Measurements from ENCODE around the gene HOXD1. TPM values are rescaled to one million over a fixed set of nuclear protein-coding genes. Genes with fewer than 3 reads are reported as not detected.

The HOXD1 gene
- total RNA-seq, 3 donors from 2014 or later: not detected

- Mint-ChIP-seq H3K27me3 (ENCODE audit: low read depth) (peaks cover 83% of the 10 kb centered on the region), H3K4me1 (ENCODE audit: low read depth) (peaks cover 6% of the 10 kb centered on the region), H3K36me3 (ENCODE audit: insufficient read depth) (no peaks in the 10 kb centered on the region), H3K9me3 (no peaks in the 10 kb centered on the region), H3K4me3 (no peak overlapping the region)
- ATAC-seq: peak; percentile 28 to 52
- DNase-seq: no peak
Measured at GRCh38 chr2:176178038-176178756, 10.3 kb upstream of the HOXD1 start.

GRCh38 chr2:176178757-176179295, 9.6 kb upstream of the HOXD1 start:
- no peak overlapping the region for H3K4me3 Mint-ChIP-seq
- peaks cover 84% of the 10 kb centered on the region for H3K27me3 Mint-ChIP-seq (ENCODE audit: low read depth)
- no peak for DNase-seq
- H3K9me3 Mint-ChIP-seq: no peaks in the 10 kb centered on the region
- ATAC-seq: no peak
- H3K36me3 Mint-ChIP-seq (ENCODE audit: insufficient read depth): no peaks in the 10 kb centered on the region
- H3K4me1 Mint-ChIP-seq (ENCODE audit: low read depth): peaks cover 5% of the 10 kb centered on the region

- H3K4me3 Mint-ChIP-seq: no peak overlapping the region
- DNase-seq (no peak), ATAC-seq (no peak)
- no peaks in the 10 kb centered on the region for H3K9me3 Mint-ChIP-seq
- H3K4me1 Mint-ChIP-seq (ENCODE audit: low read depth): no peaks in the 10 kb centered on the region
- H3K27me3 Mint-ChIP-seq (ENCODE audit: low read depth): peaks cover 77% of the 10 kb centered on the region
- no peaks in the 10 kb centered on the region for H3K36me3 Mint-ChIP-seq (ENCODE audit: insufficient read depth)
Measured at GRCh38 chr2:176181551-176181950, 6.9 kb upstream of the HOXD1 start.

DNA sequence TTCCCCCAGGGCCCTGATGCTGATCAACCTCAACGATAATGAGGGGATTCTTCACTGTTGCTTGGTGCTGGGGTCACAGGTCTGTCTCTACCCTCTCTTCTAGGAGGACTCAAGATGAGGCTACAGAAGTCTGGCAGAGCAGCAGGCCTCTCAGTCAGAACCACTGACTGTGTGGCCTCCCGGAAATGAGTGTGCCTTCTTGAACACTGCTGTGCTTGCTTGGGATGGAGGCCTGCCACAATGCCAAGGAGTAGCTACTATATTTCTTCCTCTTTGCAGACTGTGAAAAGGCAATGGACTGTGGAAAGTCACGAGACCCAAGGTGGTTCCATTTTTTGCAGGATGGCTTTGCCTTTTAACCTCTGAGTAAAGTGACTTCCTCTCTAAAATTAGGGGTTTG, 5.8 kb upstream of the HOXD1 start:
- no peak for DNase-seq
- H3K9me3 Mint-ChIP-seq: no peaks in the 10 kb centered on the region
- peaks cover 77% of the 10 kb centered on the region for H3K27me3 Mint-ChIP-seq (ENCODE audit: low read depth)
- H3K4me1 Mint-ChIP-seq (ENCODE audit: low read depth): peaks cover 5% of the 10 kb centered on the region
- H3K36me3 Mint-ChIP-seq (ENCODE audit: insufficient read depth): no peaks in the 10 kb centered on the region
- no peak overlapping the region for H3K4me3 Mint-ChIP-seq
- no peak for ATAC-seq

DNA sequence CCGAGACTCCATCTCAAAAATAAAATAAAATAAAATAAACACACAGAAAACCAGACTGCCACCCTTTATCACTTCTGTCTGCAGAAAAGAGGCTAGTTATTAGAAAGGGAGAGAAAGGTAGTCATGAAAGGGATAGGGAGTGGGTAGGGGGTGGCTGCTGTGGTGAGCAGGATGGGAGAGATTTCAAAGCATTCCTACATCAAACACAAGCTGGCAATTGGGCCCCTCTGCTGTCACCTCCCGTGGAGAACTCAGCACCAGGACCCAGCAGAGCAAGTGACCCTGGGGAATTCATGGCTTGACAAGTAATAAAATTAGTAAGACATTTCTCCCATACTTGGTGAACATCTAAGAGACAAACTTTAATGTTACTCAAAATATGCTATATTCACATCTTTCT, 3.7 kb upstream of the HOXD1 start:
- ATAC-seq (no peak), DNase-seq (no peak)
- H3K9me3 Mint-ChIP-seq: no peaks in the 10 kb centered on the region
- no peaks in the 10 kb centered on the region for H3K36me3 Mint-ChIP-seq (ENCODE audit: insufficient read depth)
- no peak overlapping the region for H3K4me3 Mint-ChIP-seq
- peaks cover 71% of the 10 kb centered on the region for H3K27me3 Mint-ChIP-seq (ENCODE audit: low read depth)
- peaks cover 16% of the 10 kb centered on the region for H3K4me1 Mint-ChIP-seq (ENCODE audit: low read depth)

GRCh38 chr2:176186024-176186423, 2.4 kb upstream of the HOXD1 start:
- Mint-ChIP-seq H3K9me3 (no peaks in the 10 kb centered on the region), H3K4me1 (ENCODE audit: low read depth) (peaks cover 18% of the 10 kb centered on the region), H3K36me3 (ENCODE audit: insufficient read depth) (no peaks in the 10 kb centered on the region), H3K4me3 (no peak overlapping the region), H3K27me3 (ENCODE audit: low read depth) (peaks cover 70% of the 10 kb centered on the region)
- DNase-seq (no peak), ATAC-seq (no peak)

- DNase-seq (no peak), ATAC-seq (peak in 1 of 2 donors; percentile 29)
- peaks cover 73% of the 10 kb centered on the region for H3K27me3 Mint-ChIP-seq (ENCODE audit: low read depth)
- peaks cover 18% of the 10 kb centered on the region for H3K4me1 Mint-ChIP-seq (ENCODE audit: low read depth)
- peak overlapping the region; percentile 80 for H3K4me3 Mint-ChIP-seq
- no peaks in the 10 kb centered on the region for H3K36me3 Mint-ChIP-seq (ENCODE audit: insufficient read depth)
- no peaks in the 10 kb centered on the region for H3K9me3 Mint-ChIP-seq
Measured at GRCh38 chr2:176187200-176187898, 1.1 kb upstream of the HOXD1 start.

DNA sequence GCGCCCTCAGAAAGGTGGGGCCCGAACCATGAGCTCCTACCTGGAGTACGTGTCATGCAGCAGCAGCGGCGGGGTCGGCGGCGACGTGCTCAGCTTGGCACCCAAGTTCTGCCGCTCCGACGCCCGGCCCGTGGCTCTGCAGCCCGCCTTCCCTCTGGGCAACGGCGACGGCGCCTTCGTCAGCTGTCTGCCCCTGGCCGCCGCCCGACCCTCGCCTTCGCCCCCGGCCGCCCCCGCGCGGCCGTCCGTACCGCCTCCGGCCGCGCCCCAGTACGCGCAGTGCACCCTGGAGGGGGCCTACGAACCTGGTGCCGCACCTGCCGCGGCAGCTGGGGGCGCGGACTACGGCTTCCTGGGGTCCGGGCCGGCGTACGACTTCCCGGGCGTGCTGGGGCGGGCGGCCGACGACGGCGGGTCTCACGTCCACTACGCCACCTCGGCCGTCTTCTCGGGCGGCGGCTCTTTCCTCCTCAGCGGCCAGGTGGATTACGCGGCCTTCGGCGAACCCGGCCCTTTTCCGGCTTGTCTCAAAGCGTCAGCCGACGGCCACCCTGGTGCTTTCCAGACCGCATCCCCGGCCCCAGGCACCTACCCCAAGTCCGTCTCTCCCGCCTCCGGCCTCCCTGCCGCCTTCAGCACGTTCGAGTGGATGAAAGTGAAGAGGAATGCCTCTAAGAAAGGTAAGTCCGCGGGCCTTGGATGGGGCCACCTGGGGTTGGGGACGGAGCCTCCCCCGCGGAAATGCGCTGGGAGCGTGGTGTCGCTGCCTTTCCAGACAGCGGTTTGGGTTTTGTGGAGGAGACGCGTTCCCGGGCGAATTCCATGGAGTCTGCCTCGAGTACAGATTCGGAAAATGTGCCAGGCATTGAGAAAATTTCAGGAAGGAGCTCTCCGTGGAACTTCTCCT, 559 bp downstream of the HOXD1 start:
- DNase-seq (no peak), ATAC-seq (peak; percentile 45 to 55)
- peaks cover 73% of the 10 kb centered on the region for H3K27me3 Mint-ChIP-seq (ENCODE audit: low read depth)
- H3K36me3 Mint-ChIP-seq (ENCODE audit: insufficient read depth): no peaks in the 10 kb centered on the region
- no peaks in the 10 kb centered on the region for H3K9me3 Mint-ChIP-seq
- H3K4me3 Mint-ChIP-seq: peak overlapping the region; percentile 60
- H3K4me1 Mint-ChIP-seq (ENCODE audit: low read depth): peaks cover 18% of the 10 kb centered on the region

DNA sequence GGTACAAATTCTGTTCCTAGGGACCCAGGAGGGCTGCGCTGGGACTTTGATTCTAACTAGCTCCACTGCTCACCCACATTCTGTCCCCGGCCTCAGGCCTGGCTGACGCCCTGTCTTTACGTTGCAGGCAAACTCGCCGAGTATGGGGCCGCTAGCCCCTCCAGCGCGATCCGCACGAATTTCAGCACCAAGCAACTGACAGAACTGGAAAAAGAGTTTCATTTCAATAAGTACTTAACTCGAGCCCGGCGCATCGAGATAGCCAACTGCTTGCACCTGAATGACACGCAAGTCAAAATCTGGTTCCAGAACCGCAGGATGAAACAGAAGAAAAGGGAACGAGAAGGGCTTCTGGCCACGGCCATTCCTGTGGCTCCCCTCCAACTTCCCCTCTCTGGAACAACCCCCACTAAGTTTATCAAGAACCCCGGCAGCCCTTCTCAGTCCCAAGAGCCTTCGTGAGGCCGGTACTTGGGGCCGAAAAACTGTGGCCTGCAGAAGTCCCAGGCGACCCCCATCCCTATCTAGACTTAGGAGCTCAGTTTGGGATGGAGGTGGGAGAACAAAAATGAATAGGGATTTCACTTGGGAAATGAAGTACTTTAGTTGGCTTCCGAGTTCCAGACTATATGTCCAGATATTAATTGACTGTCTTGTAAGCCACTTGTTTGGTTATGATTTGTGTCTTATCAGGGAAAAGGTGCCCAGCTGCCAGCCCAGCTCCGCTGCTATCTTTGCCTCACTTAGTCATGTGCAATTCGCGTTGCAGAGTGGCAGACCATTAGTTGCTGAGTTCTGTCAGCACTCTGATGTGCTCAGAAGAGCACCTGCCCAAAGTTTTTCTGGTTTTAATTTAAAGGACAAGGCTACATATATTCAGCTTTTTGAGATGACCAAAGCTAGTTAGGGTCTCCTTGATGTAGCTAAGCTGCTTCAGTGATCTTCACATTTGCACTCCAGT, 1.5 kb downstream of the HOXD1 start:
- DNase-seq (no peak), ATAC-seq (no peak)
- Mint-ChIP-seq H3K9me3 (no peaks in the 10 kb centered on the region), H3K4me3 (peak overlapping the region; percentile 60), H3K27me3 (ENCODE audit: low read depth) (peaks cover 71% of the 10 kb centered on the region), H3K4me1 (ENCODE audit: low read depth) (peaks cover 18% of the 10 kb centered on the region), H3K36me3 (ENCODE audit: insufficient read depth) (no peaks in the 10 kb centered on the region)

- H3K9me3 Mint-ChIP-seq: no peaks in the 10 kb centered on the region
- ATAC-seq (no peak), DNase-seq (no peak)
- no peaks in the 10 kb centered on the region for H3K36me3 Mint-ChIP-seq (ENCODE audit: insufficient read depth)
- peaks cover 70% of the 10 kb centered on the region for H3K27me3 Mint-ChIP-seq (ENCODE audit: low read depth)
- H3K4me3 Mint-ChIP-seq: no peak overlapping the region
- peaks cover 16% of the 10 kb centered on the region for H3K4me1 Mint-ChIP-seq (ENCODE audit: low read depth)
Measured at GRCh38 chr2:176192351-176192750, 3.9 kb downstream of the HOXD1 start.

DNA sequence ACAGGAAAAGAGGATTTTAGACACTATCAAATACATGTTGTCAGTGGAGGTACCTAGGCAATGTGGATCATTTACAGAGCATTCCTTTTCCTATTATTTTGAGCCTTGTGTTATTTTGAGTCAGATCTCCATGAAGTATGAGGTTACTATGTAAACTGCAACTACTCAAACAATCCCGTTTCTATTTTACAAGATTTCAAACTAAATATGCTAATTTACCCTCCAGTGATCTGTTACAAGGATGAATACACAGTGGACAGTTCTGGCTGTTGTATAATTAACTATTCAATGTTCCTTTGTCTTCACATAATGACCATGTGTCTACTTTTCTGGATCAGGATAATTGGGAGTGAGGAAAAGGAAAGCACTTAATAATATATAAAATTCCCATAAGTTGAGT, 4.6 kb downstream of the HOXD1 start:
- no peak overlapping the region for H3K4me3 Mint-ChIP-seq
- H3K4me1 Mint-ChIP-seq (ENCODE audit: low read depth): peaks cover 9% of the 10 kb centered on the region
- DNase-seq (no peak), ATAC-seq (no peak)
- H3K9me3 Mint-ChIP-seq: no peaks in the 10 kb centered on the region
- peaks cover 70% of the 10 kb centered on the region for H3K27me3 Mint-ChIP-seq (ENCODE audit: low read depth)
- no peaks in the 10 kb centered on the region for H3K36me3 Mint-ChIP-seq (ENCODE audit: insufficient read depth)

- Mint-ChIP-seq H3K36me3 (ENCODE audit: insufficient read depth) (no peaks in the 10 kb centered on the region), H3K27me3 (ENCODE audit: low read depth) (peaks cover 44% of the 10 kb centered on the region), H3K4me1 (ENCODE audit: low read depth) (no peaks in the 10 kb centered on the region), H3K9me3 (no peaks in the 10 kb centered on the region), H3K4me3 (no peak overlapping the region)
- ATAC-seq: no peak
- DNase-seq: no peak
Measured at GRCh38 chr2:176199902-176200301, 11.4 kb downstream of the HOXD1 start.

- no peaks in the 10 kb centered on the region for H3K4me1 Mint-ChIP-seq (ENCODE audit: low read depth)
- H3K27me3 Mint-ChIP-seq (ENCODE audit: low read depth): peaks cover 35% of the 10 kb centered on the region
- H3K4me3 Mint-ChIP-seq: no peak overlapping the region
- DNase-seq: no peak
- H3K9me3 Mint-ChIP-seq: no peaks in the 10 kb centered on the region
- no peaks in the 10 kb centered on the region for H3K36me3 Mint-ChIP-seq (ENCODE audit: insufficient read depth)
- ATAC-seq: no peak
Measured at GRCh38 chr2:176200971-176201370, 12.5 kb downstream of the HOXD1 start.
